GM12878 (cell line): Measurements from ENCODE around the gene EIF4E1B.

ENCODE experiments used
- ATF3 ChIP-seq: IDR thresholded peaks from 2 replicates; pipeline ENCODE4 v1.6.1; 2011; ENCODE audit warnings: low read depth, mild to moderate bottlenecking, low read length, moderate library complexity, borderline replicate concordance; ENCODE audit errors: extremely low read depth
- BACH1 ChIP-seq: fragments of 450-650 bp; IDR thresholded peaks from 2 replicates; pipeline ENCODE4 v1.6.1; 2017; ENCODE audit warnings: mild to moderate bottlenecking, borderline replicate concordance
- CEBPB ChIP-seq, 2 experiments: fragments of 150-350 bp in 1 of 2; IDR thresholded peaks; 2 replicates each; pipeline ENCODE4 v1.6.1; 2012 to 2014; ENCODE audit warnings: low read depth in 2 of 2, low read length in 2 of 2, borderline replicate concordance in 1 of 2, inconsistent platforms in 1 of 2
- CTCF ChIP-seq, 3 experiments: IDR thresholded peaks in 2 of 3; conservative IDR thresholded peaks in 1 of 3; 2 replicates each; pipeline ENCODE4 v1.5.1; 2011; ENCODE audit warnings: low read depth in 3 of 3, low read length in 3 of 3, mild to moderate bottlenecking in 3 of 3, control low read depth in 2 of 3, moderate library complexity in 2 of 3, inconsistent platforms in 1 of 3, mixed read lengths in 1 of 3; ENCODE audit not compliant: control insufficient read depth in 2 of 3, insufficient read depth in 1 of 3; ENCODE audit errors: extremely low read depth in 1 of 3
- E2F8 ChIP-seq: fragments of 450-650 bp; IDR thresholded peaks from 2 replicates; pipeline ENCODE4 v1.6.1; 2018; ENCODE audit warnings: mild to moderate bottlenecking, low read depth, moderate library complexity; ENCODE audit not compliant: partially characterized antibody
- GABPA ChIP-seq: IDR thresholded peaks from 2 replicates; pipeline ENCODE4 v1.6.1; 2014; ENCODE audit warnings: antibody characterized with exemption, low read depth, mild to moderate bottlenecking, inconsistent platforms
- RAD51 ChIP-seq: fragments of 450-650 bp; IDR thresholded peaks from 2 replicates; pipeline ENCODE4 v1.6.1; 2016; ENCODE audit warnings: moderate library complexity, mild to moderate bottlenecking, inconsistent platforms
- USF1 ChIP-seq: IDR thresholded peaks from 2 replicates; pipeline ENCODE4 v1.6.1; 2011; ENCODE audit warnings: borderline replicate concordance, low read depth, mild to moderate bottlenecking, moderate library complexity, mixed read lengths, low read length; ENCODE audit not compliant: insufficient read depth; ENCODE audit errors: extremely low read length

- no peak for TF ChIP-seq GABPA
- no peak for TF ChIP-seq ATF3
- TF ChIP-seq BACH1: no peak
- no peak for TF ChIP-seq RAD51
- TF ChIP-seq CEBPB (IDR thresholded peaks at IDR 0.05; ENCODE audit: borderline replicate concordance in 1 of 2, low read depth in 2 of 2, low read length in 2 of 2): no peak
- no peak for TF ChIP-seq CTCF (IDR thresholded peaks at IDR 0.05 in 2 of 3, conservative IDR thresholded peaks at IDR 0.05 in 1 of 3; ENCODE audit: control insufficient read depth in 2 of 3, extremely low read depth in 1 of 3, insufficient read depth in 1 of 3, low read depth in 3 of 3, low read length in 3 of 3)
- TF ChIP-seq E2F8: no peak
- no peak for TF ChIP-seq USF1
These were observed 19.0 kb upstream of the EIF4E1B start for GRCh38 chr5:176611435-176611834.
